UCSD-AML1 (cell line): ENCODE measurements around the gene ANAPC13.

Experiments
- DNase-seq: peaks from one replicate; lab custom pipeline; 2025; ENCODE audit not compliant: unreplicated experiment; lab: John Stamatoyannopoulos, UW

ANAPC13 gene

GRCh38 chr3:134457376-134458074 lies 28.3 kb downstream of the ANAPC13 start:
- no peak for DNase-seq

- no peak for DNase-seq
These were observed 32.2 kb downstream of the ANAPC13 start for GRCh38 chr3:134453631-134454030.

GRCh38 chr3:134449951-134450350 lies 35.8 kb downstream of the ANAPC13 start:
- DNase-seq = peak; percentile 34

- DNase-seq = no peak
These were observed 36.5 kb downstream of the ANAPC13 start for GRCh38 chr3:134449277-134449676.

GRCh38 chr3:134448664-134449063 lies 37.1 kb downstream of the ANAPC13 start:
- DNase-seq = no peak

GRCh38 chr3:134447351-134447750 lies 38.4 kb downstream of the ANAPC13 start:
- no peak for DNase-seq

GRCh38 chr3:134446800-134447199 lies 39.0 kb downstream of the ANAPC13 start:
- DNase-seq = peak; percentile 56

GRCh38 chr3:134445636-134446035 lies 40.1 kb downstream of the ANAPC13 start:
- DNase-seq = no peak

GRCh38 chr3:134445095-134445494 lies 40.7 kb downstream of the ANAPC13 start:
- no peak for DNase-seq

GRCh38 chr3:134441821-134442220 lies 44.0 kb downstream of the ANAPC13 start:
- DNase-seq = no peak

- DNase-seq = no peak
These were observed 44.5 kb downstream of the ANAPC13 start for GRCh38 chr3:134441321-134441720.

- no peak for DNase-seq
These were observed 48.5 kb downstream of the ANAPC13 start for GRCh38 chr3:134437211-134437752.

GRCh38 chr3:134432236-134432635 lies 53.5 kb downstream of the ANAPC13 start:
- DNase-seq = no peak

GRCh38 chr3:134430950-134431445 lies 54.8 kb downstream of the ANAPC13 start:
- DNase-seq = no peak

- no peak for DNase-seq
These were observed 55.6 kb downstream of the ANAPC13 start for GRCh38 chr3:134430174-134430573.

- no peak for DNase-seq
These were observed 57.4 kb downstream of the ANAPC13 start for GRCh38 chr3:134428401-134428800.
